Iris pigment epithelial cell (primary cell): ENCODE results near the gene PPEF2.
A peak's percentile ranks its signal among the peaks of the same experiment; 100 is the strongest.
"Not testable (repeated sequence)": the region's sequence is repeated elsewhere in the genome, so short reads cannot be mapped to it uniquely, and the experiment has no call there.

ENCODE experiments used
- DNase-seq: peaks from one replicate; pipeline ENCODE4 v3.0.0-alpha.2; 2011; ENCODE audit warnings: low read depth

PPEF2 gene

DNA sequence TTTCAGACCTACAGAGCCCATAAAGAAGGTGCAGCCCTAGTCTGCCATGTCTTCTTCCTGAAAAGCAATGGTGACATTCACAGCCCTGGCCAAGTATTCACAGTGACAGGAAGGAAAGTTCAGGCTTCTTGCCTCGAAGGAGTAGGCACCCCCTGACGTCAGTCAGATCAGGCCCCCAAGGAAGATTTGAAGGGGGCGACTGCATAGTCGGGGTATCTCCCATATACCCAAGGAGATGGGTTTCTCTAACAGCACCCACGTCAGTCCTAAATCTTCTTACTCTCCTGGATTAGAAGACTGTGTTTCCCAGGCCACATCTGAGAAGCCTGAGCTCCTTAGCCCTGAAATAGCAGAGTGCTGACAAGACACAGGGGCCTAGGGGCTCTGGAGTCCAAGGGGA lies at the start of gene PPEF2:
TSS of gene PPEF2 (minus strand) at position 101 of the 400 bp plus-strand sequence. CDS start 6,127 bp downstream, outside the sequence.
- no peak for DNase-seq

DNA sequence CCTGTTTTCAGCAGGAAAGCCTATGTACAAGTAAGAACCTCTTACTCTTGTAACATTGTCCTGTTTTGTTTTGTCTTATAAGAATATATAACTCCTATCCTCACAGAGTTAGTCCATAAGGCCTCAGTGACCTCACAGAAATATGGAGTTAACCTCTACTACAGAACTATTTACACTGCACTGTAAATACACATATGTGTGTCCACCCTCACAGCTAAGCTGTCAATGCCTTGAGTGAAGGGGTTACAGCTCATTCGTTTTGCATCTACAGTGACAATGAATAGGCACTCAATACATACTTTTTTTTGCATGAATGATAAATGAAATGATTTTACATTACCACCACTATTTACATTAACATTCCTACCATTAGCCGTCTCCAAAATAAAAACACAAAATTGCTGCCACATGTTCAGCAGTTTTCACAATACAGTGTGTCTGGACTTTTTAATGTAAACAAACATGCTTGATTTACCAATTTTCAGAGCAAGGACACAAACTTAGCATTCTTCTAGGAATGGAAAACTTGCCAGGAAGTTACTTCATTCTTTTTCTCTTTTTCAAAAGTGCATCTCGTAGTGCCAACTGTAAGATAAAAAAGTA lies 48.1 kb upstream of the PPEF2 start:
- DNase-seq, result peak; percentile 74

GRCh38 chr4:75948822-75949444 lies 46.7 kb upstream of the PPEF2 start:
- no peak for DNase-seq

GRCh38 chr4:75940692-75941253 lies 38.5 kb upstream of the PPEF2 start, which contains the start of gene NAAA:
TSS of gene NAAA (minus strand) at chr4:75941013. CDS start at chr4:75940949, 64 bp downstream.
- DNase-seq, result peak; percentile 64

GRCh38 chr4:75939890-75940691 lies 37.8 kb upstream of the PPEF2 start:
- DNase-seq, result peak; percentile 59

DNA sequence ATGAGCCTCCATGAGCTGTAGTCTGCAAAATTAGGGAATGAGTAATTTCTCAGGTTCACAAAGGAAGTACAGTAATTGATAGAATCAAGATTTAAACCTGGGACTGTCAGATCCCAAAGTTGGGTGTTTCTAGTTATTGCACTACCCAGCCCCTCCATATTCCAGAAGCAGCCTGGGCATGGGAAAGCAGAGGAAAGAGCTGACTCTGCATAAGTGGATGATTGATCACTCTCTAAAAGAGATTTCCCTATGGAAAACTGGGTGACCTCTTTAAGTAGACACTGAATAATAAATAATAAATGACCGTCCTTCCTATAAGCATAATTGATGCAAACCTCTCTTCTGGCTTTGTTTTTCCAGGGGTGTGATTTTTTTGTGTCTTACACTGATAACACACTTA lies 33.4 kb upstream of the PPEF2 start:
- DNase-seq, result no peak

GRCh38 chr4:75930152-75930551 lies 27.9 kb upstream of the PPEF2 start:
- no peak for DNase-seq

DNA sequence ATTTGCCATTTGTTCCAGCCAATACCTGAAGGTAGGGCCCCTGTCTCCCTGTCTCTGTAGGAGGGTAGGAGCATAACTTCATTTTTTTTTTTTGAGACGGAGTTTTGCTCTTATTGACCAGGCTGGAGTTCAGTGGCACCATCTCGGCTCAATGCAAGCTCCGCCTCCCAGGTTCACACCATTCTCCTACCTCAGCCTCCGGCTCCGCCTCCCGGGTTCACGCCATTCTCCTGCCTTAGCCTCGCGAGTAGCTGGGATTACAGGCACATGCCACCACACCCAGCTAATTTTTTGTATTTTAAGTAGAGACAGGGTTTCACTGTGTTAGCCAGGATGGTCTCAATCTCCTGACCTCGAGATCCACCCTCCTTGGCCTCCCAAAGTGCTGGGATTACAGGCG lies 22.7 kb upstream of the PPEF2 start:
- DNase-seq, result not testable (repeated sequence)

- peak; percentile 17 for DNase-seq
Observed at GRCh38 chr4:75924309-75924827, 22.1 kb upstream of the PPEF2 start.

DNA sequence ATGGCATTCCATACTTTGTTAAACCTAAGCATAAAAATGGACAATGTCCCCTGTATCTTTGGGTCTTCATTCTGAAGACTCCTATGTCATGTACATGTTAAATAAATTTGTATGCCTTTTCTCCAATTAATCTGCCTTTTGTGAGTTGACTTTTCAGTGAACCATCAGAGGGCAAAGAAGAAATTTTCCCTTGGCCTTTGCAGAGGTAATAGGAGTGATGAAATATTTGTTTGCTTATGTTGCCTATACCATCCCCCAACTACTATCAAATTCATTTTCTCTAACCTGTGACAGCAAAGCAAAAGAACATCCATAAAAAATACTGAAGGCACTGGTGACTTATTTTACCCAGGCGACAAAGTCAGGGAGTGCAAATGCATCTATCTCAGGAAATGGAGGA lies 20.3 kb upstream of the PPEF2 start:
- DNase-seq, result no peak

GRCh38 chr4:75921910-75922309 lies 19.7 kb upstream of the PPEF2 start:
- DNase-seq, result no peak

DNA sequence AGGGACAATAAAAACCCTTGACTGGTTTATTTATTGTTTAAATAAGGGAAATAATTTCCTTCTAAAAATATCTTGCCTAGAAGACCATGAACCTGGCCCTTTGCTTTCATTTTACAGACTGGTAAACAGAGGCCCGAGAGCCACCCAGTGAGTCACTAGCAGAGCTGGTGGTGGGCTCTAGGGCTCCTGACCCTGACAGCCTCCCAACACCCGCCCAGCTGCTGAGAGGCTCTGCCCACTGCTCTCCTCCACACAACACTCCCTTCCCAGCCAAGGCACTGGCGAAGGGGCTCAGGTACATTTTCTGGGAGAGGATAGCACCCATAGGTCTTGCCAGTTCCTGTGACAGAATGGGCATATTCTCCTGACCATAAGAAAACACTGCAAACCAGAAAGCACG lies 18.1 kb upstream of the PPEF2 start:
- no peak for DNase-seq

DNA sequence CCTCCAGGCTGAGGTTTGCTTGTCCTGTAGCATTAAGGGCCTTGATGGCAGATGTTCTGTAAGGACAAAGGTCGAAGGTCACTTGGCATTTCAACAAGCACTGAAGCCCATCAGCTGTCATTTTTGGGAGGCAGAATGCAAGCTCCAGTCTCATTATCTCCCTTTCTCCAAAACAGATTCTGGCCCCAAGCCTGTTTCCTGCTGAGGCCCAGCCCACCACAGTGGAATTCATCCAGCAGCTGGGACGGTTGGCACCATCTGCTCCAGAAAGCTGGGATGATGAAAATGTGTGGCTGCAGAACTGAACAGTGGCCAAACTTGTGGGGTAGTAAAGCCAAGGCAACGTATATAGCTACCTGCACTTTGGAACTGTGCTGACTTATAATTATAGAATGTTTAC lies 17.7 kb upstream of the PPEF2 start:
- peak; percentile 24 for DNase-seq

DNA sequence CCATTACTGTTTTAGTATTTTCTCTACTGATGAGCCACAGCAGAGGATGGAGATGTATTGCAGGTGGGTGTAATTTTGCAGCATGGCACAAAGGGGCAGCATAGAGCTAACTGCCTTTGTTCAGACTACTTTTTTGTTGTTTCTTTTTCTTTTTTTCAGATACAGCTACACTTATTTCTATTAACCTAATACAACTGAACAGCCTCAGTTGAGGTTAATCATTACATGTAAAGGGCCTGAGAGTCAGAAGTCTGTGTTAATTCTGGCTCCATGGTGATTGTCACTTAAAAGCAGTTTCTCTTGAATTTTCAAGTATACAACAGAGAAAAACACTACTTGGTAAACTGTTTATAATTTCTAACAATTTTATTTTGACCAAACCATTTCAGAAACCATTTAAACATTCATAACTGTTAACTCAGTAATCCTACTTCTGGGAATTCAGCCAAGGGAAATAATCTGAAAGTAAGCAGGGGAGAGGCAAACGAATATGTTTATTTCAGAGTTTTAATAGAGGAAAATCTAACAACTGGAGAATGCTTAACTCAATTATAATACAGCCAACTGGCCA lies 13.9 kb upstream of the PPEF2 start:
- DNase-seq, result peak; percentile 85

- DNase-seq, result no peak
Observed at GRCh38 chr4:75912968-75913367, 10.7 kb upstream of the PPEF2 start.

GRCh38 chr4:75910831-75911230 lies 8.6 kb upstream of the PPEF2 start:
- not testable (repeated sequence) for DNase-seq

- no peak for DNase-seq
Observed at GRCh38 chr4:75909405-75909804, 7.2 kb upstream of the PPEF2 start.

- DNase-seq, result peak; percentile 68
Observed at GRCh38 chr4:75908555-75908954, 6.3 kb upstream of the PPEF2 start.

GRCh38 chr4:75907966-75908365 lies 5.7 kb upstream of the PPEF2 start:
- DNase-seq, result peak; percentile 30

DNA sequence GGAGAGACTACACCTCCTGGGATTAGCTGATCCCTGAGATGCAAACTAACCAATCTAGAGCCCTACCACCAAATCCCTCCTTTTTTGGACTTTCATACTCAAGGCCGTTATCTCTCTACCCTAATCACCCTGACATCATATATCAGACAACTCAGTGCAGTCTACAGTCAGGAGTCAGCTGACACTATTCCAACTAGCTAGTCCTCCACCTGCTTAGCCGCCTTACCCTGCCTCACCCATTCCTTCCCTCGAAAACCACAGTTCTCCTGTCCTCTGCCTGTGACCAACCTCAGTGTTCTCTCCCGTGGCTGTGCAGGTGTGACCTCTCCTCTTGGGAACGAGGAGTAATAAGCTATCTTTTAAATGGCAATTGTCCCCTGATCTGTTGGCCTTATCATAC lies 1.8 kb upstream of the PPEF2 start:
- no peak for DNase-seq

DNA sequence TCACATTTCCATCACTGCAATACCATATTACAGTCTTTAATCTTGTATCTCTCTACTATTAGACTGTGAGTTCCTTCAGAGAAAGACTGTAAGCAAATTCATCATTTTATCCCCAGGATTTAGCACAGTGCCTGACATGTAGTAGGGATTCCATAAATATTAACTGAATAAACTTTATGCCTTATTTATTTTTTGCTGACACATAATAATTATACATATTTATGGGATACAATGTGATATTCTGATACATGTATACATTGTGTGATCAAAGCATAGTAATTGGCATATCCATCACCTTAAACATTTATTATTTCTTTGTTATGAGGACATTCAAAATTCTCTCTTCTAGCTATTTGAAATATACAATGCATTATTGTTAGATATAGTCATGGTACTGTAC lies 3.7 kb downstream of the PPEF2 start:
- DNase-seq, result no peak

- peak; percentile 16 for DNase-seq
Observed at GRCh38 chr4:75895744-75896314, 6.4 kb downstream of the PPEF2 start.
